Effector memory CD4-positive, alpha-beta T cell (primary cell): ENCODE measurements around the gene CCZ1.
"Not testable (repeated sequence)": the region's sequence is repeated elsewhere in the genome, so short reads cannot be mapped to it uniquely, and the experiment has no call there.

Experiments
- DNase-seq, 3 donors: peaks; one replicate each; pipeline ENCODE4 v3.0.0-alpha.2; 2020
- H3K27ac ChIP-seq: 2 replicates; pipeline ENCODE4 v1.7.0; 2013; ENCODE audit warnings: mild to moderate bottlenecking, low read length, moderate library complexity; ENCODE audit not compliant: insufficient read depth, poor library complexity, severe bottlenecking
- H3K27me3 ChIP-seq: replicated peaks from 2 replicates; pipeline ENCODE4 v1.7.0; 2013; ENCODE audit warnings: mild to moderate bottlenecking, low read length; ENCODE audit not compliant: insufficient read depth, control insufficient read depth, poor library complexity, severe bottlenecking
- H3K36me3 ChIP-seq: 2 replicates; pipeline ENCODE4 v1.7.0; 2013; ENCODE audit warnings: mild to moderate bottlenecking, low read length, moderate library complexity; ENCODE audit not compliant: control insufficient read depth, insufficient read depth
- H3K4me1 ChIP-seq: 2 replicates; pipeline ENCODE4 v1.7.0; 2013; ENCODE audit warnings: low read length, mild to moderate bottlenecking; ENCODE audit not compliant: control insufficient read depth, insufficient read depth, poor library complexity, severe bottlenecking
- H3K4me3 ChIP-seq: 2 replicates; pipeline ENCODE4 v1.7.0; 2013; ENCODE audit warnings: low read length, low read depth, mild to moderate bottlenecking; ENCODE audit not compliant: insufficient read depth, poor library complexity, severe bottlenecking
- H3K9me3 ChIP-seq: 2 replicates; pipeline ENCODE4 v1.7.0; 2013; ENCODE audit warnings: mild to moderate bottlenecking, low read length, moderate library complexity; ENCODE audit not compliant: control insufficient read depth

Gene CCZ1

DNA sequence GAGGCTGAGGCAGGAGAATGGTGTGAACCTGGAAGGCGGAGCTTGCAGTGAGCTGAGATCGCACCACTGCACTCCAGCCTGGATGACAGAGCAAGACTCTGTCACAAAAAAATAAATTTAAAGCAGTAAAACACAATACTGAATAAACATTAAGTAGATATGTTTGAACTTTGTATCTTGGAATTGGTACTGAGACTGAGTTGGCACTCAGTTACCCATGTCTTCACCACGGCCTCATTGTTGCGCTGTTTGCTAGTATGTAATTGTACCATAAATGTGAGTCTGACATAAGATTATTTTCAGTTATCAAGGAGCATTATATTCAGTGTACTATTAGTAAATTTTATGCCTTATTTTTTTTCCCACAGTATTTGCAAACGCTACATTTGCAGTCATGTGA lies 6.2 kb downstream of the CCZ1 start:
- DNase-seq, H3K36me3 ChIP-seq, H3K4me3 ChIP-seq: not testable (repeated sequence)

DNA sequence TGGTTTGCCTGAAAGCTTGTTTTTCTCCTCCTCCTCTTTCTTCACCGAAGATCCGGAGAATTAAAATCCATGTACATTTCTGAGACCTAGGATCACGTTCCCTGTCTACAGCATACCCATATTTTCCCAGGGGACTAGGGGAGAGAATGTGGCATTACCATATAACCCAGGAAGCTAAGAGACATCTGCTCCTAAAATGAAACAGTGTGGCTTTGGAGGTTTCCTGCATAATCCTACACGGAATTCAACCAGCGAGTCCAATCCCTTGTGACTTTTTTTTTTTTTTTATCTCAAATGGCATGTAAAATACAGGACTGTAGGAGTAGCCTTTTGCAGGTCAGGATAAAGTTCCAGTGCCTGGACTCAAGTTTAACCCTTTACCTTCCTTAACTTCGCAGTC lies 10.3 kb downstream of the CCZ1 start:
- not testable (repeated sequence) for H3K9me3 ChIP-seq

More for the DNA sequence above, 6.2 kb downstream of the CCZ1 start:
- H3K27me3 ChIP-seq, H3K4me1 ChIP-seq, H3K27ac ChIP-seq, H3K9me3 ChIP-seq: not testable (repeated sequence)

DNA sequence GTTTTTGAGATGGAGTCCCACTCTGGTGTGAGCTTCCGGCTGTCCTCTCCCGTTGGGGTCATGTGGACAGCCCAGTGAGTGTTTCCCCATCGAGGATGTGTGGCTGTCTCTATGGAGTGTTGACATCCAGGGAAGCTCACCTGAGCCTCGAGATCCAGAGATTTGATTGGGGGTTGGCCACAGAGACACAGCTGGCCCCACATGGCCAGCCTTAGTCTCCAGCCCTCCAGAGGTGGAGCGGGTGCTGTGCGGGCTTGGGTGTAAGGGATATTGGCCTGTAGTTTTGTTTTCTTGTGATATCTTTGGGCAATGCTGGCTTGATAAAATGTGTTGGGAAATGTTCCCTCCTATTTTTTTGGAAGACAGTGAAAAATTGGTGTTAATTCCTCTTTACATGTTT lies 18.0 kb downstream of the CCZ1 start:
- H3K9me3 ChIP-seq, H3K4me1 ChIP-seq, H3K4me3 ChIP-seq, DNase-seq, H3K27me3 ChIP-seq, H3K36me3 ChIP-seq, H3K27ac ChIP-seq: not testable (repeated sequence)

More for the DNA sequence above, 10.3 kb downstream of the CCZ1 start:
- H3K36me3 ChIP-seq, H3K27me3 ChIP-seq, H3K4me3 ChIP-seq, H3K4me1 ChIP-seq, H3K27ac ChIP-seq, DNase-seq: not testable (repeated sequence)

GRCh38 chr7:5924180-5924579 lies 25.6 kb downstream of the CCZ1 start:
- H3K4me1 ChIP-seq, H3K9me3 ChIP-seq, H3K27ac ChIP-seq, DNase-seq, H3K27me3 ChIP-seq, H3K4me3 ChIP-seq, H3K36me3 ChIP-seq: not testable (repeated sequence)

GRCh38 chr7:5924630-5925029 lies 26.1 kb downstream of the CCZ1 start:
- H3K4me3 ChIP-seq, H3K27ac ChIP-seq, H3K4me1 ChIP-seq, DNase-seq, H3K9me3 ChIP-seq, H3K27me3 ChIP-seq, H3K36me3 ChIP-seq: not testable (repeated sequence)

DNA sequence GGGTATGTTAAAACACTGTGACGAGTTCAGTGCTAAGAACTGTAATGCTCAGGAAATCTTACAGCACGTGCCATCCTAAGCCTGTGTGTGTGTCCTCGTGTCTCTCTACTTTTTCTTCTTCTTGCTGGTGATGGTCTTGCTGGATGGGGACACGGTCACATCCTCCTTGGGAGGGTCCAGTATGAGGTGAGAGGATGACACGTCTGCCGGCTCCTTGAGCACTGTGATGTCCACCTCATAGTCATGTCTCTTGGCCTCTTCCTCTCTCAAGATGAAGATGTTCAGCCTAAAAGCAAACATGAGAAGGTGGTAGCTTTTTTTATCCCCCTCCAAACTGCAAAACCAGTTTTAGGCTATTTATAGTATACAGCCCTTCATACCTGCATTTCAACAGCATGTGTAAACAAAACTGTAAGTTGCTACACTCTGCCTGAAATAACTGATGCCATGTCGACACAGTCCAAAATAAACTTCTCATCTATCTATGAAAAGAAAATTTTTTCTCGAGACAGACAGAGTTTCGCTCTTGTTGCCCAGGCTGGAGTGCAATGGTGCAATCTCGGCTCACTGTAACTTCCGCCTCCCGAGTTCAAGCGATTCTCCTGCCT lies 27.8 kb downstream of the CCZ1 start:
- H3K27me3 ChIP-seq, H3K27ac ChIP-seq, H3K4me3 ChIP-seq, DNase-seq, H3K9me3 ChIP-seq, H3K4me1 ChIP-seq, H3K36me3 ChIP-seq: not testable (repeated sequence)

DNA sequence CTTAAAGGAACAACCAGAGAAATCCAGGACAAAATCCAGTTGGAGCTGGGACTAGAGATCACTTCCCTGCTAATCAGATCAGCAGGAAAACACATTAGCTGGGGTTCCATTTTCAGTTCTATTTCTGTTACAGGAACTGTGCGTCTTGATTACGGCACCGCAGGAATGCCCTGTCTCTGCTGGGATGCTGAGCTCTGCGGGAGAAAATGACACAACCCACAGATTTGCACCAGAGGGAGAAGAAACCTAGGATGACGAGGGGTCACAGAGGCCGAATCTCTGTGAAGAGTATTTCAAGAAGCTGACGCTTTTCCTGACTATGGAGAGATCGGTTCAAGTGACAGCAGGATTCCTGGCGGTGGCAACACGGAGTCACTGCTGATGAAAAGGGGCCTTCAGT lies 31.8 kb downstream of the CCZ1 start:
- DNase-seq, H3K36me3 ChIP-seq, H3K4me1 ChIP-seq, H3K9me3 ChIP-seq, H3K4me3 ChIP-seq, H3K27me3 ChIP-seq, H3K27ac ChIP-seq: not testable (repeated sequence)

DNA sequence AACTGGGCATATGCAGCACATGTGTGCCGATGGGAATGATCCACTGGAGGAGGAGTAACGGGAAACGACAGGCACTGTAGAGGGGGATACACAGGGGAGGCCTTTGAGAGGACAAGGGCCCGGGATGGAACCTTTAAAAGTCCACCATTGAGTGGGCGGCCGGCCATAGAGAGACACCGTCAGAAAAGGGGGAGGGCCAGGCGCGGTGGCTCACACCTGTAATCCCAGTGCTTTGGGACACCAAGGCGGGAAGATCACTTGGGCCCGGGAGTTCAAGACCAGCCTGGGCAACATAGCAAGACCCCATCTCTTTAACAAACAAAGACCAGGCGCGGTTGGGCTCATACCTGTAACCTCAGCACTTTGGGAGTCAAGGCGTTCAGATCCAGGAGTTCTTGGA lies 32.7 kb downstream of the CCZ1 start:
- H3K27me3 ChIP-seq, H3K4me3 ChIP-seq, H3K36me3 ChIP-seq, H3K4me1 ChIP-seq, DNase-seq, H3K27ac ChIP-seq, H3K9me3 ChIP-seq: not testable (repeated sequence)

DNA sequence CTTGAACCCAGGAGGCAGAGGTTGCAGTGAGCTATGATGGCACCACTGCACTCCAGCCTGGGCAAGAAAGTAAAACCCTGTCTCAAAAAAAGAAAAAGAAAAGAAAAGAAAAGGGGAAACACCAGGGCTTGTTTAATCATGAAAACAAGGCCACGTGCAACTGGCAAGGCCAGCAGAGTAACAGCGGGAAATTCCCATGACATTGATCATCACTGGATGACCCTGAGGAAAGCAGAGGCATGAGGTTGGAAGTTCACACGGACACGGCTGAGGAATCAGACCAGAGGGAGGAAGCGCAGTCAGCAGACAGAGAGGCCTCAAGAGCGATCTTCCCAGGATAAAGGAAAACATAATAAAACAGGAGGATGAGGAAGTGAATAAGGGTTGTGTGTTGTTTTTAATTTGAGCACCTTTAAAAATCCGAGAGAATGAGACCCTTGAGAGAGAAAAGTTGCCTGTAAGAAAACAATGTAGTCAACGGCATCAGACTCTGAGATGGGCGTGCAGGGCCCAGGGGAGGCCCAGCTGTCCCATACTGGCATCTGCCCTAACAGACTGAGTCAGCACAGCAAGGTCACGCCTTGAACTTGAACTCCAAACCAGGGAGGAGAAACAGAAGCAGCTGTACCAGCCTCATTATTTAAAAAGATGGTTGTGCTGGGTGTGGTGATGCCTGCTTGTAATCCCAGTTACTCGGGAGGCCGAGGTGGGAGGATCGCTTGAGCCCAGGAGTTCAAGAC lies 33.5 kb downstream of the CCZ1 start:
- H3K36me3 ChIP-seq, DNase-seq, H3K4me3 ChIP-seq, H3K27me3 ChIP-seq, H3K27ac ChIP-seq, H3K4me1 ChIP-seq, H3K9me3 ChIP-seq: not testable (repeated sequence)

- H3K4me3 ChIP-seq, H3K27ac ChIP-seq, H3K36me3 ChIP-seq, H3K4me1 ChIP-seq, H3K9me3 ChIP-seq, H3K27me3 ChIP-seq, DNase-seq: not testable (repeated sequence)
Observed at GRCh38 chr7:5934945-5935450, 36.5 kb downstream of the CCZ1 start.
